HEK293T (cell line): Measurements from ENCODE around the gene CCDC141.

ENCODE experiments used
- CTCF ChIA-PET: fragments of 350-600 bp; formaldehyde crosslinking; extraction: SDS; loops from one replicate; lab custom pipeline; 2021; ENCODE audit warnings: antibody characterized with exemption, inconsistent platforms; lab: Yijun Ruan, JAX
- POLR2A ChIA-PET: fragments of 350-600 bp; formaldehyde crosslinking; extraction: SDS; loops from one replicate; lab custom pipeline; 2020; ENCODE audit warnings: antibody characterized with exemption, inconsistent platforms; lab: Yijun Ruan, JAX
- DNase-seq: peaks from one replicate; pipeline ENCODE4 v3.0.0; 2012; ENCODE audit warnings: mixed read lengths; ENCODE audit errors: extremely low spot score
- ARNT ChIP-seq: fragments of 450-650 bp; IDR thresholded peaks from 2 replicates; pipeline ENCODE4 v1.6.1; 2017; ENCODE audit warnings: mild to moderate bottlenecking
- BHLHE40 ChIP-seq: fragments of 450-650 bp; IDR thresholded peaks from 2 replicates; pipeline ENCODE4 v1.6.1; 2016; ENCODE audit warnings: mild to moderate bottlenecking, moderate library complexity, borderline replicate concordance
- CTBP1 ChIP-seq: fragments of 450-650 bp; IDR thresholded peaks from 2 replicates; pipeline ENCODE4 v1.6.1; 2016; ENCODE audit warnings: borderline replicate concordance
- ELF4 ChIP-seq: fragments of 450-650 bp; IDR thresholded peaks from 2 replicates; pipeline ENCODE4 v1.6.1; 2017; ENCODE audit warnings: antibody characterized with exemption
- FOXA1 ChIP-seq: fragments of 450-650 bp; IDR thresholded peaks from 2 replicates; pipeline ENCODE4 v1.6.1; 2016; ENCODE audit warnings: mild to moderate bottlenecking
- FOXK2 ChIP-seq: fragments of 450-650 bp; IDR thresholded peaks from 2 replicates; pipeline ENCODE4 v1.6.1; 2016; ENCODE audit warnings: mild to moderate bottlenecking
- FOXM1 ChIP-seq: fragments of 450-650 bp; IDR thresholded peaks from 2 replicates; pipeline ENCODE4 v1.6.1; 2017; ENCODE audit warnings: mild to moderate bottlenecking, borderline replicate concordance
- HDGF ChIP-seq: fragments of 450-650 bp; IDR thresholded peaks from 2 replicates; pipeline ENCODE4 v1.6.1; 2017; ENCODE audit warnings: antibody characterized with exemption, borderline replicate concordance
- L3MBTL2 ChIP-seq: fragments of 450-650 bp; conservative IDR thresholded peaks from 2 replicates; pipeline ENCODE4 v1.6.1; 2016; ENCODE audit warnings: mild to moderate bottlenecking
- LEF1 ChIP-seq: fragments of 450-650 bp; IDR thresholded peaks from 2 replicates; pipeline ENCODE4 v1.6.1; 2017; ENCODE audit warnings: mild to moderate bottlenecking, borderline replicate concordance
- NFRKB ChIP-seq: fragments of 450-650 bp; IDR thresholded peaks from 2 replicates; pipeline ENCODE4 v1.6.1; 2016; ENCODE audit warnings: mild to moderate bottlenecking, moderate library complexity
- SP1 ChIP-seq: fragments of 450-650 bp; IDR thresholded peaks from 2 replicates; pipeline ENCODE4 v1.6.1; 2017
- SUZ12 ChIP-seq: fragments of 450-650 bp; IDR thresholded peaks from 2 replicates; pipeline ENCODE4 v1.6.1; 2016; ENCODE audit warnings: mild to moderate bottlenecking
- TARDBP ChIP-seq: fragments of 450-650 bp; IDR thresholded peaks from 2 replicates; pipeline ENCODE4 v1.6.1; 2016
- ZNF384 ChIP-seq: fragments of 450-650 bp; IDR thresholded peaks from 2 replicates; pipeline ENCODE4 v1.6.1; 2016
- TF ChIP-seq, protein P1 (sequence below): fragments of 450-650 bp; IDR thresholded peaks from 2 replicates; pipeline ENCODE4 v1.6.1; 2016

CCDC141 gene

DNA sequence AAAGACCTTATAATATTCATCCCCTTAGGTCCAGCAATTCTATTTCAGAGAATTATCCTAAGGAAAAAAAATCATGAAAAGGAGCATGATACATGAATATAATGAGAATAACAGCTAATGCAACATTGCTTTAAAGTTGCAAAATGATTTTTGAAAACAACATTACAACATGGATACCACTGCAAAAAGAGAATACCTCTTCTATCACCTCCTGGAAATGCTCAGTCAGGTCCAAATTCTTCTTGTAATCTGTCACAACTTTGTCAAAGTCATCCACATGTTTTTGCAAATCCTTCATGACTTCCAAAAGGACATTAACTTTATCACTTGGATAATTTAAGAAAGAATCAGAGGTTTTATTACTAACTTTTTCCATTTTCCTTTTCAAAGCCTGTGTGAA is 194.8 kb downstream of the CCDC141 start:
- CTCF ChIA-PET = no interaction called here
- TF ChIP-seq LEF1 (no peak), FOXA1 (no peak), ZNF384 (no peak), ELF4 (no peak), L3MBTL2 (no peak), SP1 (no peak), FOXM1 (no peak), NFRKB (no peak), ARNT (no peak), BHLHE40 (no peak), SUZ12 (no peak)
- TF ChIP-seq, protein P1, sequence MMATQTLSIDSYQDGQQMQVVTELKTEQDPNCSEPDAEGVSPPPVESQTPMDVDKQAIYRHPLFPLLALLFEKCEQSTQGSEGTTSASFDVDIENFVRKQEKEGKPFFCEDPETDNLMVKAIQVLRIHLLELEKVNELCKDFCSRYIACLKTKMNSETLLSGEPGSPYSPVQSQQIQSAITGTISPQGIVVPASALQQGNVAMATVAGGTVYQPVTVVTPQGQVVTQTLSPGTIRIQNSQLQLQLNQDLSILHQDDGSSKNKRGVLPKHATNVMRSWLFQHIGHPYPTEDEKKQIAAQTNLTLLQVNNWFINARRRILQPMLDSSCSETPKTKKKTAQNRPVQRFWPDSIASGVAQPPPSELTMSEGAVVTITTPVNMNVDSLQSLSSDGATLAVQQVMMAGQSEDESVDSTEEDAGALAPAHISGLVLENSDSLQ = no peak
- POLR2A ChIA-PET = no interaction called here
- no peak for DNase-seq

DNA sequence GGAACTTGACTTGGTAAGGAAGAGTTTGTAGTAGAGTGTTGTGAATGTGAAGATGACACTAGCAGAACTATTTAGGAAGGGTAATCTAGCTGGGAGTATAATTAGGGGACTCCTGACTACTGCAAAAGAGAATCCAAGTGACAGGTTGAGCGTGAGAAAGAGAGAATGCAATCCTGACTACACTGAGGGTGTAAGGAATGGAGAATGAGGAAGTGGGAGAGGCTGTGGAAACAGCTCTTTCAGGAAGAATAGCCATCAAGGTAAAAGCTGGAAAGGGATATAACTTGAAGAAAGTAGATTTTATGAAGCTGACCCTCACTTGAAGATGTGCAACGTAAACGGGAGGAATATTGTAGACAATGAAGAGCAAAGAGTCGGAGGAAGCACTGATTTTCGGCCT is 201.6 kb downstream of the CCDC141 start:
- TF ChIP-seq CTBP1 (no peak), ELF4 (no peak), ZNF384 (no peak), FOXK2 (no peak), FOXM1 (no peak), L3MBTL2 (no peak), TARDBP (no peak), FOXA1 (no peak), ARNT (no peak), BHLHE40 (no peak)
- TF ChIP-seq, protein P1 = no peak
- POLR2A ChIA-PET = no interaction called here
- no peak for DNase-seq
- CTCF ChIA-PET = no interaction called here

DNA sequence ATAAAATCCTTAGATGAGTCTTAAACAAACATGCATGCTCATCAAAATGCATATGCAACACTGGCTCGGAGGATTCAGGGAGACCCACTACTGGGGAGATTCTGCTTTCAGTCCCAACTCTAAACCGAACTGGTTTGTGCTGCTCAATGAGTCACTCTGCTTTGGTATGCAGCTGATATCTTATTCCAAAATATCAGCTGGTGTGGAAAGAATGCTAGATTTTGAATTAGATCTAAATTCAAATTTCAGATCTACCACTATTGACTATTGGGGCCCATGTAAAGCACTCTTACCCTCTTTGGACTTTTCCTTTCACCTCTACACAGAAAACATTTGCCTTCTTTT is 203.5 kb downstream of the CCDC141 start:
- DNase-seq = no peak
- TF ChIP-seq ELF4 (no peak), LEF1 (no peak), FOXM1 (no peak), BHLHE40 (no peak), HDGF (no peak)
- POLR2A ChIA-PET = no interaction called here
- CTCF ChIA-PET = no interaction called here

DNA sequence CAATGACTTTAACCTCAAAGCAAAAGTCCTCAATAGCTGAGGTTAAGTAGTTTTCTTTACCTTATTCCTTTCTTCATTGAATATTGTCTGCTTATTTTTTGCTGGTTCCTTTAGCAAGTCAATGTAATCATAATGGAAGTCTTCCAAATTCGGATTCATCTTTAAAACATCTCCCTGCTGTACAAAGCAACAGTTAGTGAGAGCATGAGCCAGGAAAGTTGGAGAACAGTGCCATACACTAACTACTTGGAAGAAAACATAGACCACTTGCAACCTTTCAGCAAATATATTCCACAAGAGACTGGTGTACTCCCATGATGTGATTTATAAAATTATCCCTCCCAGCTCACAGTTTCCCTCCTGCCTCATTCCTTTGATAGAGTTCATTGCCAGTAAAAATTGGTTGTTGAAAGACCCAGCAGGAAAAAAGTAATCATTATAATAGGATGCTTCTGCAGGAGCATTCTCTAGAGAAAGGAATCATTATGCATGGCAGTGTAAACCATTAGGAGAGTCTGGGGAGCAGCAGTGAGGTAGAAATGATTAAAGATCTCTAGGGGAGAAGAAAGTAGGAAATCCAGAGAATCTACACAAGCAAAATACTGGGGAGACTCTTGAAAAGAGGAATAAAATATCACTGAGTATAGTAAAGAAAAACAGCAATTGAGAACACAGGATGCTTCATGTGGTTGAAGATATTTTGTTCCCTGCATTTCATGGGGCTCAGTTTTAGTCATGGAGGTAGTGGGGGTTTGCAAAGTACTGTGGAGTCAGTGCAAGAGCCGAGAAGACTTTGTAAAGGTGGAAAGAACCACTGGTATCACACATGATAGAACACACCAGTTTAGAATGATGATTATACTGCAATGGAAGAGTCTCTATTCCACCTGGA is 204.1 kb downstream of the CCDC141 start:
- TF ChIP-seq FOXK2 (no peak), ARNT (no peak), SUZ12 (no peak), SP1 (no peak), FOXM1 (no peak), HDGF (no peak), ELF4 (no peak), L3MBTL2 (no peak), LEF1 (no peak), BHLHE40 (no peak), FOXA1 (no peak), CTBP1 (no peak), NFRKB (no peak), TARDBP (no peak)
- TF ChIP-seq, protein P1 = no peak
- POLR2A ChIA-PET = no interaction called here
- CTCF ChIA-PET = no interaction called here
- DNase-seq = no peak

DNA sequence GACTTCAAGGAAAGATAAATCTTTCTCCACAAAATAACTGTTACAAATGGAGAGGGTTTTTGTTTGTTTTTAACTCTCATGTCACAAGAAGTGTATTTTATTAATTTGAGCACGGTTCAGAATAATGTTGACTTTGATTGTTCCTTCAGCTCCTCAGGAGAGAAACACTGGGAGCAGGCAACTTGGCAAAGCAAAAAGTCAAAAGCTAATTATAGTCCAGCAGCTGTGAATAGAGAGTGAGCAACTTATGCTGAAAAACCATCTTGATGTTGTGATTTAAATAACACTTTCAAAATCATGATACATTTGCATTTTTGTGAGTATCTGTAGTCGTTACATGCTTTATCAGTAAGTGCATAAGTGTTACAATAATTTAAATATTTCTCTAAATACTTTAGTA is 205.2 kb downstream of the CCDC141 start:
- CTCF ChIA-PET = no interaction called here
- no peak for TF ChIP-seq L3MBTL2
- no peak for TF ChIP-seq BHLHE40
- no peak for TF ChIP-seq TARDBP
- POLR2A ChIA-PET = no interaction called here
- DNase-seq = no peak

DNA sequence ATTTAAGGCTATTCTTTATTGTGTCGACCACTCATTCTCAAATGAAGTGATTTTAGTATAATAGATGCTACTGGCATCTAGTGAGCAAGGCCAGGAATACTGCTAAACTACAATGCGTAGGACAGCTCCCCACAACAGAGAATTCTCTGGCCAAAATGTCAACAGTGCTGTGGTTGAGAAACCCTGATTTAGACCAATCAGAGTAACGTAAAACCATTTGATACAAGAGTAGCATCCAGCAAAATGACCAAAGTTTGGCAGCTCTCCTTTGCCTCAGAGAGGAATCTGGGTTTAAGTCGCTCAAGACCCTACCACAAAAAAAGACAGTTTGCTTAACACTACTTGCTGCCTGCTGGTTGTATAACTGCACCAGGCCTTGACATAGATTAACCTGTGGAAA is 205.7 kb downstream of the CCDC141 start:
- DNase-seq = no peak
- CTCF ChIA-PET = no interaction called here

More for the DNA sequence above, 205.7 kb downstream of the CCDC141 start:
- POLR2A ChIA-PET = no interaction called here
- TF ChIP-seq ARNT (no peak), TARDBP (no peak), HDGF (no peak), FOXK2 (no peak), SP1 (no peak), FOXM1 (no peak), SUZ12 (no peak), LEF1 (no peak), BHLHE40 (no peak), NFRKB (no peak), ELF4 (no peak), ZNF384 (no peak), L3MBTL2 (no peak), FOXA1 (no peak)
- TF ChIP-seq, protein P1 = no peak
